Measurements from ENCODE around the gene P2RY6.

The P2RY6 gene

GRCh38 chr11:73287400-73288101 is 15.4 kb downstream of the P2RY6 start:
- TF ChIP-seq EP300 (IDR thresholded peaks at IDR 0.05; ENCODE audit: borderline replicate concordance): no peak
- TF ChIP-seq USF1 (IDR thresholded peaks at IDR 0.05): no peak
- TF ChIP-seq NFIC (IDR thresholded peaks at IDR 0.05): 0 out of 2 replicates have a peak, but pooled peaks have one; percentile 2
- TF ChIP-seq TCF12 (IDR thresholded peaks at IDR 0.05; ENCODE audit: low read depth): no peak

GRCh38 chr11:73288192-73288872 is 16.2 kb downstream of the P2RY6 start:
- no peak for TF ChIP-seq RAD21 (IDR thresholded peaks at IDR 0.05; ENCODE audit: low read depth)
- TF ChIP-seq YY1 (IDR thresholded peaks at IDR 0.05; ENCODE audit: low read depth): no peak
- no peak for TF ChIP-seq ZBTB7A (IDR thresholded peaks at IDR 0.05; ENCODE audit: low read depth)
- TF ChIP-seq USF1 (IDR thresholded peaks at IDR 0.05): no peak
- TF ChIP-seq EGR1 (IDR thresholded peaks at IDR 0.05): no peak
- TF ChIP-seq TEAD4 (IDR thresholded peaks at IDR 0.05): no peak
- no peak for TF ChIP-seq REST (IDR thresholded peaks at IDR 0.05; ENCODE audit: low read depth)
- TF ChIP-seq MAX (IDR thresholded peaks at IDR 0.05): no peak
- TF ChIP-seq CEBPB (IDR thresholded peaks at IDR 0.05): no peak
- TF ChIP-seq TAF1 (IDR thresholded peaks at IDR 0.05; ENCODE audit: low read depth): no peak
- TF ChIP-seq FOXM1 (IDR thresholded peaks at IDR 0.05; ENCODE audit: borderline replicate concordance, low read depth): no peak
- TF ChIP-seq EP300 (IDR thresholded peaks at IDR 0.05; ENCODE audit: borderline replicate concordance): no peak
- TF ChIP-seq TCF12 (IDR thresholded peaks at IDR 0.05; ENCODE audit: low read depth): no peak
- TF ChIP-seq CREB1 (IDR thresholded peaks at IDR 0.05; ENCODE audit: low read depth): no peak
- no peak for TF ChIP-seq NFIC (IDR thresholded peaks at IDR 0.05)

- TF ChIP-seq ZBTB7A (IDR thresholded peaks at IDR 0.05; ENCODE audit: low read depth): 0 out of 2 replicates have a peak, but pooled peaks have one; percentile 54
- no peak for TF ChIP-seq USF1 (IDR thresholded peaks at IDR 0.05)
- no peak for TF ChIP-seq CEBPB (IDR thresholded peaks at IDR 0.05)
- TF ChIP-seq NFIC (IDR thresholded peaks at IDR 0.05): 0 out of 2 replicates have a peak, but pooled peaks have one; percentile 26
- peak; percentile 100 for TF ChIP-seq RAD21 (IDR thresholded peaks at IDR 0.05; ENCODE audit: low read depth)
- TF ChIP-seq MAX (IDR thresholded peaks at IDR 0.05): peak; percentile 19; the same call in 1 of the 2 replicates
These were observed 17.0 kb downstream of the P2RY6 start for GRCh38 chr11:73288873-73289707.

- TF ChIP-seq TEAD4 (IDR thresholded peaks at IDR 0.05): no peak
- no peak for TF ChIP-seq TAF1 (IDR thresholded peaks at IDR 0.05; ENCODE audit: low read depth)
- no peak for TF ChIP-seq NFIC (IDR thresholded peaks at IDR 0.05)
- no peak for TF ChIP-seq EP300 (IDR thresholded peaks at IDR 0.05; ENCODE audit: borderline replicate concordance)
- no peak for TF ChIP-seq FOXM1 (IDR thresholded peaks at IDR 0.05; ENCODE audit: borderline replicate concordance, low read depth)
- TF ChIP-seq TCF12 (IDR thresholded peaks at IDR 0.05; ENCODE audit: low read depth): no peak
- TF ChIP-seq MAX (IDR thresholded peaks at IDR 0.05): no peak
- TF ChIP-seq CEBPB (IDR thresholded peaks at IDR 0.05): no peak
- no peak for TF ChIP-seq EGR1 (IDR thresholded peaks at IDR 0.05)
- no peak for TF ChIP-seq YY1 (IDR thresholded peaks at IDR 0.05; ENCODE audit: low read depth)
- no peak for TF ChIP-seq USF1 (IDR thresholded peaks at IDR 0.05)
- no peak for TF ChIP-seq RAD21 (IDR thresholded peaks at IDR 0.05; ENCODE audit: low read depth)
- no peak for TF ChIP-seq ZBTB7A (IDR thresholded peaks at IDR 0.05; ENCODE audit: low read depth)
- TF ChIP-seq CREB1 (IDR thresholded peaks at IDR 0.05; ENCODE audit: low read depth): no peak
These were observed 18.4 kb downstream of the P2RY6 start for GRCh38 chr11:73290536-73290935.

- no peak for TF ChIP-seq USF1 (IDR thresholded peaks at IDR 0.05)
- no peak for TF ChIP-seq TAF1 (IDR thresholded peaks at IDR 0.05; ENCODE audit: low read depth)
- no peak for TF ChIP-seq ZBTB7A (IDR thresholded peaks at IDR 0.05; ENCODE audit: low read depth)
- TF ChIP-seq NFIC (IDR thresholded peaks at IDR 0.05): no peak
- TF ChIP-seq EP300 (IDR thresholded peaks at IDR 0.05; ENCODE audit: borderline replicate concordance): no peak
These were observed 19.1 kb downstream of the P2RY6 start for GRCh38 chr11:73291196-73291595.

Data from Ishikawa (cell line).